HepG2 (cell line): ENCODE data around the gene DSCAML1. TPM values are rescaled to one million over a fixed set of nuclear protein-coding genes. Genes with fewer than 3 reads are reported as not detected.
A peak's percentile ranks its signal among the peaks of the same experiment; 100 is the strongest.

ENCODE experiments used
- CEBPG ChIP-seq: IDR thresholded peaks from 2 replicates; pipeline ENCODE4 v1.6.1; 2016
- CREM ChIP-seq, 2 experiments: sonication (generic) in 1 of 2; formaldehyde crosslinking in 1 of 2; IDR thresholded peaks; 2 replicates each; pipeline versions ENCODE4 v1.4.0 to v1.6.1; 2016 to 2020; ENCODE audit warnings: antibody characterized with exemption in 1 of 2, mild to moderate bottlenecking in 1 of 2, missing genetic modification reagents in 1 of 2
- FOXO1 ChIP-seq: sonication (generic); formaldehyde crosslinking; IDR thresholded peaks from 2 replicates; pipeline ENCODE4 v1.4.0; 2020; ENCODE audit warnings: missing genetic modification reagents
- FOXP1 ChIP-seq, 2 experiments: fragments of 450-650 bp in 1 of 2; IDR thresholded peaks; 2 replicates each; pipeline ENCODE4 v1.6.1; 2017 to 2018; ENCODE audit warnings: antibody characterized with exemption in 1 of 2
- PITX1 ChIP-seq: sonication (generic); formaldehyde crosslinking; IDR thresholded peaks from 2 replicates; pipeline ENCODE4 v1.5.1; 2020; ENCODE audit warnings: mild to moderate bottlenecking, missing genetic modification reagents
- SIN3B ChIP-seq: fragments of 150-350 bp; IDR thresholded peaks from 2 replicates; pipeline ENCODE4 v1.6.1; 2014; ENCODE audit warnings: low read length
- SOX5 ChIP-seq: IDR thresholded peaks from 2 replicates; pipeline ENCODE4 v1.6.1; 2016; ENCODE audit warnings: borderline replicate concordance
- SPEN ChIP-seq: sonication (generic); formaldehyde crosslinking; IDR thresholded peaks from 2 replicates; pipeline ENCODE4 v1.5.1; 2020; ENCODE audit warnings: low read depth, mild to moderate bottlenecking, missing genetic modification reagents
- ZFP36L2 ChIP-seq: sonication (generic); formaldehyde crosslinking; IDR thresholded peaks from 2 replicates; pipeline ENCODE4 v1.4.0; 2020; ENCODE audit warnings: missing genetic modification reagents
- ZNF446 ChIP-seq: sonication (generic); formaldehyde crosslinking; IDR thresholded peaks from 2 replicates; pipeline ENCODE4 v1.5.0; 2020; ENCODE audit warnings: mild to moderate bottlenecking, missing genetic modification reagents
- polyA plus RNA-seq, 8 experiments: library from polyadenylated mRNA; depleted of rRNA in 3 of 8; stranded (reverse) in 7 of 8; unstranded in 1 of 8; fragments of >200 nt; fragmentation: Illumina TruSeq in 4 of 8; extraction: Trizol in 4 of 8; gene quantifications; 2 replicates each; pipeline versions ENCODE4 v1.2.1 to v1.2.3, GENCODE V29; 2011 to 2016; ENCODE audit warnings: low read depth in 4 of 8, missing spikeins in 1 of 8, mixed read lengths in 1 of 8; ENCODE audit not compliant: insufficient read depth in 1 of 8
- total RNA-seq, 5 experiments: library from RNA; depleted of rRNA; stranded (reverse); fragments of >200 nt; fragmentation: Illumina TruSeq; extraction: Trizol; gene quantifications; 2 replicates each; pipeline ENCODE4 v1.2.3, GENCODE V29; 2016; ENCODE audit warnings: low read depth in 1 of 5
- TF ChIP-seq, protein P1 (sequence below): sonication (generic); formaldehyde crosslinking; IDR thresholded peaks from 2 replicates; pipeline ENCODE4 v1.4.0; 2020; ENCODE audit warnings: missing genetic modification reagents, borderline replicate concordance
- TF ChIP-seq, protein P2 (sequence below): sonication (generic); formaldehyde crosslinking; IDR thresholded peaks from 2 replicates; pipeline ENCODE4 v1.5.1; 2020; ENCODE audit warnings: mild to moderate bottlenecking, missing genetic modification reagents, borderline replicate concordance
- TF ChIP-seq, protein P3 (sequence below): IDR thresholded peaks from 2 replicates; pipeline ENCODE4 v1.6.1; 2012; ENCODE audit warnings: inconsistent platforms
- TF ChIP-seq, protein P4 (sequence below): sonication (generic); formaldehyde crosslinking; IDR thresholded peaks from 2 replicates; pipeline ENCODE4 v1.4.0; 2020; ENCODE audit warnings: missing genetic modification reagents
- TF ChIP-seq, protein P5 (sequence below): sonication (generic); formaldehyde crosslinking; IDR thresholded peaks from 2 replicates; pipeline ENCODE4 v1.4.0; 2020; ENCODE audit warnings: missing genetic modification reagents
- TF ChIP-seq, protein P6 (sequence below): IDR thresholded peaks from 2 replicates; pipeline ENCODE4 v1.6.1; 2018; ENCODE audit warnings: missing genetic modification reagents, mild to moderate bottlenecking, missing compliant biosample characterization

The DSCAML1 gene
- total and polyA plus RNA-seq, 2 of the 13 experiments (the other 11 are each of a cell fraction or from before 2014, with no cell fraction given): 0.29 to 0.40 TPM

DNA sequence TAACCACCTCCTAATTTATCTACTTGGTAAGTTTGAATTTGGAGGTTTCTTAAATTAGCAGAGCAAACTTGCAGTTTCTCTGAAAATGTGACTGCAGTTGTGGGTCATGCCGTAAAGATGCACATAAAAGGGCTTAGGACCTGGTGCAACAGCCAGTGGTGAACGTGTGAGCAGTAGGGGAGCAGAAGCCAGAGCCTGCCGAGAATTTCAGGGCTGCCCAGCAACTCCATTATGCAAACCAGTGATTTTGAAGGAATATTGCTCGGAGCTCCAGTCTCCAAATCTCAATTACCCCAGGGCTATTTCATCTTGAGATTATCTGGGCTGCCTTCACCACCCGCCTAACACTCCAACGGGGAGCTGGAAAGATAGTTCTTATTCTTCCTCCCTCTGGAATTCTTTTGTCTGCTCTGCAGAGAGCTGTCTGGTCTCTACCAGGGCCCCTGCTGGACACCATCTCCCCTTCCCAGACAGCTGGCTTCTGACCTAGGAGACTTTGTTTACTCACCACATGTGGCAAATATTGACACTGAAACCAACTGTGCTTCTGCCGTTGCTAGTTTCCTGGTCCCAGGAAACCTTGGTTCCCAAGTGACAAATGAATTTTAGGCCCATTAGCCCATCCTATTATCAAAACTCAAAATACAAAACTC is 93.9 kb downstream of the DSCAML1 start (continued):
- TF ChIP-seq, protein P1, sequence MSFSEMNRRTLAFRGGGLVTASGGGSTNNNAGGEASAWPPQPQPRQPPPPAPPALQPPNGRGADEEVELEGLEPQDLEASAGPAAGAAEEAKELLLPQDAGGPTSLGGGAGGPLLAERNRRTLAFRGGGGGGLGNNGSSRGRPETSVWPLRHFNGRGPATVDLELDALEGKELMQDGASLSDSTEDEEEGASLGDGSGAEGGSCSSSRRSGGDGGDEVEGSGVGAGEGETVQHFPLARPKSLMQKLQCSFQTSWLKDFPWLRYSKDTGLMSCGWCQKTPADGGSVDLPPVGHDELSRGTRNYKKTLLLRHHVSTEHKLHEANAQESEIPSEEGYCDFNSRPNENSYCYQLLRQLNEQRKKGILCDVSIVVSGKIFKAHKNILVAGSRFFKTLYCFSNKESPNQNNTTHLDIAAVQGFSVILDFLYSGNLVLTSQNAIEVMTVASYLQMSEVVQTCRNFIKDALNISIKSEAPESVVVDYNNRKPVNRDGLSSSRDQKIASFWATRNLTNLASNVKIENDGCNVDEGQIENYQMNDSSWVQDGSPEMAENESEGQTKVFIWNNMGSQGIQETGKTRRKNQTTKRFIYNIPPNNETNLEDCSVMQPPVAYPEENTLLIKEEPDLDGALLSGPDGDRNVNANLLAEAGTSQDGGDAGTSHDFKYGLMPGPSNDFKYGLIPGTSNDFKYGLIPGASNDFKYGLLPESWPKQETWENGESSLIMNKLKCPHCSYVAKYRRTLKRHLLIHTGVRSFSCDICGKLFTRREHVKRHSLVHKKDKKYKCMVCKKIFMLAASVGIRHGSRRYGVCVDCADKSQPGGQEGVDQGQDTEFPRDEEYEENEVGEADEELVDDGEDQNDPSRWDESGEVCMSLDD (CRISPR knock-in tag): no peak
- no peak for TF ChIP-seq ZNF446
- TF ChIP-seq CREM (IDR thresholded peaks at IDR 0.05): no peak
- TF ChIP-seq CREM (CRISPR knock-in tag; IDR thresholded peaks at IDR 0.05): no peak
- TF ChIP-seq, protein P2, sequence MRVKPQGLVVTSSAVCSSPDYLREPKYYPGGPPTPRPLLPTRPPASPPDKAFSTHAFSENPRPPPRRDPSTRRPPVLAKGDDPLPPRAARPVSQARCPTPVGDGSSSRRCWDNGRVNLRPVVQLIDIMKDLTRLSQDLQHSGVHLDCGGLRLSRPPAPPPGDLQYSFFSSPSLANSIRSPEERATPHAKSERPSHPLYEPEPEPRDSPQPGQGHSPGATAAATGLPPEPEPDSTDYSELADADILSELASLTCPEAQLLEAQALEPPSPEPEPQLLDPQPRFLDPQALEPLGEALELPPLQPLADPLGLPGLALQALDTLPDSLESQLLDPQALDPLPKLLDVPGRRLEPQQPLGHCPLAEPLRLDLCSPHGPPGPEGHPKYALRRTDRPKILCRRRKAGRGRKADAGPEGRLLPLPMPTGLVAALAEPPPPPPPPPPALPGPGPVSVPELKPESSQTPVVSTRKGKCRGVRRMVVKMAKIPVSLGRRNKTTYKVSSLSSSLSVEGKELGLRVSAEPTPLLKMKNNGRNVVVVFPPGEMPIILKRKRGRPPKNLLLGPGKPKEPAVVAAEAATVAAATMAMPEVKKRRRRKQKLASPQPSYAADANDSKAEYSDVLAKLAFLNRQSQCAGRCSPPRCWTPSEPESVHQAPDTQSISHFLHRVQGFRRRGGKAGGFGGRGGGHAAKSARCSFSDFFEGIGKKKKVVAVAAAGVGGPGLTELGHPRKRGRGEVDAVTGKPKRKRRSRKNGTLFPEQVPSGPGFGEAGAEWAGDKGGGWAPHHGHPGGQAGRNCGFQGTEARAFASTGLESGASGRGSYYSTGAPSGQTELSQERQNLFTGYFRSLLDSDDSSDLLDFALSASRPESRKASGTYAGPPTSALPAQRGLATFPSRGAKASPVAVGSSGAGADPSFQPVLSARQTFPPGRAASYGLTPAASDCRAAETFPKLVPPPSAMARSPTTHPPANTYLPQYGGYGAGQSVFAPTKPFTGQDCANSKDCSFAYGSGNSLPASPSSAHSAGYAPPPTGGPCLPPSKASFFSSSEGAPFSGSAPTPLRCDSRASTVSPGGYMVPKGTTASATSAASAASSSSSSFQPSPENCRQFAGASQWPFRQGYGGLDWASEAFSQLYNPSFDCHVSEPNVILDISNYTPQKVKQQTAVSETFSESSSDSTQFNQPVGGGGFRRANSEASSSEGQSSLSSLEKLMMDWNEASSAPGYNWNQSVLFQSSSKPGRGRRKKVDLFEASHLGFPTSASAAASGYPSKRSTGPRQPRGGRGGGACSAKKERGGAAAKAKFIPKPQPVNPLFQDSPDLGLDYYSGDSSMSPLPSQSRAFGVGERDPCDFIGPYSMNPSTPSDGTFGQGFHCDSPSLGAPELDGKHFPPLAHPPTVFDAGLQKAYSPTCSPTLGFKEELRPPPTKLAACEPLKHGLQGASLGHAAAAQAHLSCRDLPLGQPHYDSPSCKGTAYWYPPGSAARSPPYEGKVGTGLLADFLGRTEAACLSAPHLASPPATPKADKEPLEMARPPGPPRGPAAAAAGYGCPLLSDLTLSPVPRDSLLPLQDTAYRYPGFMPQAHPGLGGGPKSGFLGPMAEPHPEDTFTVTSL (CRISPR knock-in tag): peak; percentile 23; the same call in 1 of the 2 replicates
- no peak for TF ChIP-seq PITX1 (CRISPR knock-in tag)
- TF ChIP-seq CEBPG (CRISPR knock-in tag): no peak
- no peak for TF ChIP-seq ZFP36L2 (CRISPR knock-in tag)
- TF ChIP-seq, protein P3, sequence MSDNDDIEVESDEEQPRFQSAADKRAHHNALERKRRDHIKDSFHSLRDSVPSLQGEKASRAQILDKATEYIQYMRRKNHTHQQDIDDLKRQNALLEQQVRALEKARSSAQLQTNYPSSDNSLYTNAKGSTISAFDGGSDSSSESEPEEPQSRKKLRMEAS: no peak
- TF ChIP-seq, protein P4, sequence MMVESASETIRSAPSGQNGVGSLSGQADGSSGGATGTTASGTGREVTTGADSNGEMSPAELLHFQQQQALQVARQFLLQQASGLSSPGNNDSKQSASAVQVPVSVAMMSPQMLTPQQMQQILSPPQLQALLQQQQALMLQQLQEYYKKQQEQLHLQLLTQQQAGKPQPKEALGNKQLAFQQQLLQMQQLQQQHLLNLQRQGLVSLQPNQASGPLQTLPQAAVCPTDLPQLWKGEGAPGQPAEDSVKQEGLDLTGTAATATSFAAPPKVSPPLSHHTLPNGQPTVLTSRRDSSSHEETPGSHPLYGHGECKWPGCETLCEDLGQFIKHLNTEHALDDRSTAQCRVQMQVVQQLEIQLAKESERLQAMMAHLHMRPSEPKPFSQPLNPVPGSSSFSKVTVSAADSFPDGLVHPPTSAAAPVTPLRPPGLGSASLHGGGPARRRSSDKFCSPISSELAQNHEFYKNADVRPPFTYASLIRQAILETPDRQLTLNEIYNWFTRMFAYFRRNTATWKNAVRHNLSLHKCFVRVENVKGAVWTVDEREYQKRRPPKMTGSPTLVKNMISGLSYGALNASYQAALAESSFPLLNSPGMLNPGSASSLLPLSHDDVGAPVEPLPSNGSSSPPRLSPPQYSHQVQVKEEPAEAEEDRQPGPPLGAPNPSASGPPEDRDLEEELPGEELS: peak; percentile 58; the same call in 1 of the 2 replicates
- TF ChIP-seq, protein P5, sequence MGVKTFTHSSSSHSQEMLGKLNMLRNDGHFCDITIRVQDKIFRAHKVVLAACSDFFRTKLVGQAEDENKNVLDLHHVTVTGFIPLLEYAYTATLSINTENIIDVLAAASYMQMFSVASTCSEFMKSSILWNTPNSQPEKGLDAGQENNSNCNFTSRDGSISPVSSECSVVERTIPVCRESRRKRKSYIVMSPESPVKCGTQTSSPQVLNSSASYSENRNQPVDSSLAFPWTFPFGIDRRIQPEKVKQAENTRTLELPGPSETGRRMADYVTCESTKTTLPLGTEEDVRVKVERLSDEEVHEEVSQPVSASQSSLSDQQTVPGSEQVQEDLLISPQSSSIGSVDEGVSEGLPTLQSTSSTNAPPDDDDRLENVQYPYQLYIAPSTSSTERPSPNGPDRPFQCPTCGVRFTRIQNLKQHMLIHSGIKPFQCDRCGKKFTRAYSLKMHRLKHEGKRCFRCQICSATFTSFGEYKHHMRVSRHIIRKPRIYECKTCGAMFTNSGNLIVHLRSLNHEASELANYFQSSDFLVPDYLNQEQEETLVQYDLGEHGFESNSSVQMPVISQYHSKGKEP (CRISPR knock-in tag): no peak
- TF ChIP-seq, protein P6, sequence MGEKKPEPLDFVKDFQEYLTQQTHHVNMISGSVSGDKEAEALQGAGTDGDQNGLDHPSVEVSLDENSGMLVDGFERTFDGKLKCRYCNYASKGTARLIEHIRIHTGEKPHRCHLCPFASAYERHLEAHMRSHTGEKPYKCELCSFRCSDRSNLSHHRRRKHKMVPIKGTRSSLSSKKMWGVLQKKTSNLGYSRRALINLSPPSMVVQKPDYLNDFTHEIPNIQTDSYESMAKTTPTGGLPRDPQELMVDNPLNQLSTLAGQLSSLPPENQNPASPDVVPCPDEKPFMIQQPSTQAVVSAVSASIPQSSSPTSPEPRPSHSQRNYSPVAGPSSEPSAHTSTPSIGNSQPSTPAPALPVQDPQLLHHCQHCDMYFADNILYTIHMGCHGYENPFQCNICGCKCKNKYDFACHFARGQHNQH (CRISPR knock-in tag): 0 out of 2 replicates have a peak, but pooled peaks have one; percentile 38
- no peak for TF ChIP-seq SIN3B
- peak; percentile 57; the same call in 1 of the 2 replicates for TF ChIP-seq SOX5
- peak; percentile 49; the same call in 1 of the 2 replicates for TF ChIP-seq FOXO1 (CRISPR knock-in tag)
- no peak for TF ChIP-seq FOXP1 (IDR thresholded peaks at IDR 0.05)
- peak; percentile 65 for TF ChIP-seq FOXP1 (CRISPR knock-in tag; IDR thresholded peaks at IDR 0.05)
- no peak for TF ChIP-seq SPEN
